Fibroblast of skin of right biceps (primary cell): Measurements from ENCODE around the gene BTBD3.

Source experiments
- DNase-seq: peaks from one replicate; pipeline ENCODE4 v3.0.0-alpha.2; 2013

BTBD3 gene

GRCh38 chr20:11918391-11918845 lies 725 bp downstream of the BTBD3 start:
- no peak for DNase-seq

DNA sequence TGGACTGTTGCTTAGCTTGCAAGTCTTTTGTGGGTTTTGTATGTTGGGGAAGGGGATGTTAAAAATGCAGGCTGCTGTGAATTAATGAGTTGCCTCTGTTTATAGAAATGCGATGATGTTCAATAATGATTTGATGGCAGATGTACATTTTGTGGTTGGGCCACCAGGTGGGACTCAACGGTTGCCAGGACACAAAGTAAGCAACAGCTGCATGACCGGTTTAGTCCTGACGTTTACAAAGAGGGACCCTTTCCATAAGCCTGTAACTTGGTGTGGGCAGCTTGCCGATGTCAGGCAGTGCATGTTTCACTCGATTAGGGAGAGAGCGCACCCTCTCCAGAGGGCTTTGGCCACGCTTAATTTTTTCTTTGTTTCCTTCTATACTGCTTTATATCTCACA lies 1.3 kb downstream of the BTBD3 start:
- DNase-seq: peak; percentile 22

GRCh38 chr20:11919581-11919980 lies 1.9 kb downstream of the BTBD3 start:
- no peak for DNase-seq

DNA sequence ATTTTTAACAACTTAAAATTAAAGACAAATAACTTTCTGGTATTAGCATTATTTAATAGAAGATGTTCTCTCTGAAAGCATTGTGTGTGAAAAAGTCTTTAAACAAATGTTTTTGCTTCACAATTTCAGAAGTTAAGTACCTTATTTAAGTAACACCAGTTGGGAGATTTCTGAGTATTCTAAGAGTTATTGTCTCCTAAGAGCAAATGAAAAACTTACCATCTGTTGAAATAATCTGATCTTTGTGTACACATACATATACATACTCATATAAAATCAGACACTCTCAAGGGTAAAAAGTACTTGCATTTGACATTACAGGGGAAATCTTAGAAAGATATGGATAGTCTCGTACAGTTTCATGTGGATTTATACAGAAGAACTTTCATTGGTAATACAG lies 2.4 kb downstream of the BTBD3 start:
- DNase-seq: no peak

DNA sequence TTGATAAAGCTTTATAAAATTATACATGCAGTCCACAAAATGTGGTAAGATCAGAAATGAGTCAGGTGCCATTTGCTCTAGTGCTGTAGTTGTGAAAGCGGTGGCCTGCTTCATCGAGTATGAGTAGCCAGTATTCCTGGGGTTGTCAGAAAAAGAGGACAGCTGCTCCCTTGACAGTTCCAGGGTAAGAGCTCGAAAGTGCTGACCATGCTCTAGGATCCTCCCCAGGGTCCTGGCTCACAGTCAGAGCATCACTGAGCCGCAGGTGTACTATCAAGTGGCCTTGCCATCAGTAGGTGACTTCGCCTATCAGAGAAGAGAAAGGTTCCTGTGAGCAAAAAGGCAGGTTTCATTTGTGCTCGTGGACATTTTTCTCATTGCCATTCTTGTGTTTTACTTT lies 3.6 kb downstream of the BTBD3 start:
- no peak for DNase-seq

DNA sequence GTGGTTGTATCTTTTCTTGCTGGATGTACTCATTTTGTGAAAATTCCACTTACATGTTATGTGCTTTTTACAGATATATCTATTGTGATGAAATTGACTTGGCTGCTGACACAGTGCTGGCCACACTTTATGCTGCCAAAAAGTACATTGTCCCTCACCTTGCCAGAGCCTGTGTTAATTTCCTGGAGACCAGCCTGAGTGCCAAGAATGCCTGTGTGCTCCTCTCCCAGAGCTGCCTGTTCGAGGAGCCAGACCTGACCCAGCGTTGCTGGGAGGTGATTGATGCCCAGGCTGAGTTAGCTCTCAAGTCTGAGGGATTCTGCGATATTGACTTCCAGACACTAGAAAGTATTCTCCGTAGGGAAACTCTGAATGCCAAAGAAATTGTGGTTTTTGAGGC lies 4.9 kb downstream of the BTBD3 start:
- no peak for DNase-seq

DNA sequence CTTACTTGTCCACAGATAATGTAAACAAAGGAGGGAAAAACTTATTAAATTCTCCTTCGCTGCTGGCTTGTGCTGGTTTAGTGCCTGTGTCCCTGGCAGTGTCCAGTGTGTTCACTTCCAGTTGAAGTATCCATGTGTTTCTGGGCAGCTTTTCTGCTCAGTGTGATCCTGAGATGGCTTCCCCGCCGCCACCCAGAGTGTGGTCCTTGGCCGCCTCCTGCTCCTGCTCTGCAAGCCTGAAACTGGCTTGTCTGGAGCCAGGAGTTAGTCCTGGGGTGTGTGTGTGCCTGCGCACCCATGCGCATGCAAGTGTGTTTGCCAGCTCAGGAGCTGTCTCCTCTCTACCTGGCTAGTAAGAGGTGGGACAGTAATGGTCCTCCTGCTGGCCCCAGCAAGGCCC lies 7.2 kb downstream of the BTBD3 start:
- no peak for DNase-seq

GRCh38 chr20:11926292-11926998 lies 8.8 kb downstream of the BTBD3 start:
- DNase-seq: no peak

DNA sequence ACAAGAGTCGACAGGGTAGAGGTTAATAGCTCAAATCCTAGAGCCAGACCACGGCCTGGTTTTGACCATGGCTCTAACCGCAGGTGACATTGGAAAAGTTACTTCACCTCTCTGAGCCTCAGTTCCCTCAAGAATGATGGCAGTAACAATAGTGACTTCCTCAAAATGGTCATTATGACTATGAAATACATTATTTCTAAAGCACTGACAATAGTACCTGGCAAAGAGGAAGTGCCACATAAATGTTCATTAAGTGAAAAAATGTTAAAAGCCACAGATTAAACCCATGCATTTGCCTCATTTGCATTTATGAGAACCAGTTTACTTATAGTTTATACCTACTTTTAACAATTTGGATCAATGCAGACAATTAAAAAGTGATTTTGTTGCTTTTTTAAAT lies 12.3 kb downstream of the BTBD3 start:
- DNase-seq: no peak

- no peak for DNase-seq
These were observed 17.8 kb downstream of the BTBD3 start for GRCh38 chr20:11935212-11936154.

GRCh38 chr20:11936157-11936556 lies 18.5 kb downstream of the BTBD3 start:
- DNase-seq: no peak

- DNase-seq: no peak
These were observed 19.5 kb downstream of the BTBD3 start for GRCh38 chr20:11937230-11937629.

GRCh38 chr20:11941593-11942246 lies 24.0 kb downstream of the BTBD3 start:
- DNase-seq: no peak

GRCh38 chr20:11943778-11944177 lies 26.1 kb downstream of the BTBD3 start:
- no peak for DNase-seq

DNA sequence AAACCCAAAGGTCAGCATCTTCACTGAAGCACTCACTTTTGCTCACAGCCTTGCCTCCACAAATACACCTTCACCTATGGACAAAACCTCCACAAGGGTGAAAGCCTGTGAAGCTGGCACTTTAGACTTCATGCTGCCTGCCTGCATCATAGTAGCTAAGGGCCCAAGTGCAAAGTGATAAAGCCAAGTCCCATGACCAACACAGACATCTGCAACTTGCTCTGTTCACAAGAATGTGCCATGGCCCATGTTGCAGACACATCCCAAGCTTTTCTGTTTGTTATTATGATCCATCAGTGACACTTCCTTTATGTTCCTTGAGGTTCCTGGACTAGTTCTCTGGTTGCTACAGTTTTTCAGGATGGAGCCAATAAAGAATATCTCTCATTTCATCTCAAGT lies 31.1 kb downstream of the BTBD3 start:
- no peak for DNase-seq

DNA sequence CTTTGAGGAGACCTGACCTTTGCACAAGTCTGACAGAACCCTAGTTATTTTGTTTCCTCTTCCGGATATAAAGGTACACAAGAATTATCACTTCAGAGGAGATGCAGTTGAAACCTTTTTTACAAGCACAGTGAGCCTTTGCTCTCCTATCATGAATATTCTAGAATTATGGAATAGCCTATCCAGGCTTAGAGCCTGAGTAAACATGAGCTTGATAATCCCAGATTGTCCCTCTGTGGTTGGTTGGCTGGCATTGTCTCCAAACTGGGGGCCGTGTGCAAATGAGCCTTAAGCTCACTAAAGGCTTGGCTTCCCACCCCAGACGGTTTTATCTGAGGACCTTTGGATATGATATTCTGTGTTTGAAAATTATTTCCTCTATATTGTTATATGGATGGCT lies 32.0 kb downstream of the BTBD3 start:
- no peak for DNase-seq

DNA sequence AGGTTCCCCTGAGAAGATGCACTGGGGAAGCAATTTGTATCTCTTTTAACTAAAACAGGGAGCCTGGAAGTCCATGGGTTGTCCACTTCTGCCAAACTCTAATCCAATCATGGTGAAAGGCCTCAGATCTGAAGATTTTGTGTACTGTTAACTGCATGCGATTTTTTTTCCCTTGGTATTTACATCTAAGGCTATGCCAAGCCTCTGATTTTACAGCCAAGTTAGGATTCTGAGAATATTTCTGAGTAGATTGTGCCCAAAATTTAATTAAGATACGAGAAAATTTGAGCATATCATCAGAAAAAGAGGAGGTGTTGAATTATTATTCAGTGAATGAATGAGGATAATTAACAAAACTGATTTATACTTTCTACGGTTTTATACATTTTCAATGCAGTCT lies 34.0 kb downstream of the BTBD3 start:
- no peak for DNase-seq

DNA sequence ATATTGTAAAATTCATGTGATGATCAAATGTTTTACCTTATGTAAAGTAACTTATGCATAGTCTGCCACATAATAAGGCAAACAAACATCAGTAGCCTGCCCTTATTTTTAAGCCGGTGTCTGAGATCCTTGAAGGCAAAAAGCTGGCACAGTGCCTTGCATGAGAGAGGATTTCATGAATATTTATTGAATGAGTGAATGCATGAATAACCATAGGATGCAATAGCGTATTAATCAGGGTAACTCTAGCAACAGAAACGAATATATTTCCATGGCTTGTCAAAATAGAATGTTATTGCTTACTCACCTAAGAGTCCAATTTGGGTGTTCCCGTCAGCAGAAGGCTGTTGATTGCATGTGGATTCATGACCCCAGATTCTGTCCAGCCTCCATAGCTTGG lies 34.9 kb downstream of the BTBD3 start:
- DNase-seq: peak; percentile 50

DNA sequence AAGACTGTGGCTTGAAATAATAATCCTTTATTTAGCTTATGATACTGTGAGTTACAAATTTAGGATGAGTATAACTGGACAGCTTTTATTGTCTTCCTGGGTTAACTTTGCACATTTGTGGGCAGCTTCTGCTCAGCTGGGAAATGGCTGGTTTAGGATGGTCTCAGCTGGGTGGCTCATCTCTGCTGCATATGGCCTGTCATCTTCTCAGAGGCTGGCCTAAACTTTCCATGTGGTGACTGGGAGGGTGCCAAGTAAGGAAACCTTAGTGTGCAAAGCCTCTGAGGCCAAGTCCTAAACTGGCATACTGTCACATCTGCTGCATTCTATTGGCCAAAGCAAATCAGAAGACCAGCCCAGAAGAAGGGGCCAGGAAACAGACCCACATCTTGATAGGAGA lies 40.2 kb downstream of the BTBD3 start:
- DNase-seq: peak; percentile 1

- DNase-seq: peak; percentile 14
These were observed 41.2 kb downstream of the BTBD3 start for GRCh38 chr20:11958855-11959254.

DNA sequence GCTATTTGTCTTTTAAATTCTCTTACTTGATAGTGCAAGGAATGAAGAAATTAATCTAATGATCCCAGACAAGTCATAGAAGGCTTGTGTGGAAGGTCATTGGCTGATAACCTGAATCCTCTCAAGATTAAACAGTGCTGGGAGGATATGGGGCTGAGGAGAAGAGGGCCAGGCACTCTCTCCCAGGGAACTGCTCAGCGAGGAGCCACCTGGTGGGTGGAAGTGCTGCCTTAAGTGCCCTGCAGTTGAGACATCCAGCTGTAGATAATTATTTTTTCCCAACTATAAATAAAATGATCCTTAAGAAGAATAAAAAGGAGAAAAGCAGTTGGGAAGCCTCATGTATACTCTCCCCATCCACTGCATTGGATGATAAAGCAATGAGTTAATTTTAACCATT lies 47.9 kb downstream of the BTBD3 start:
- no peak for DNase-seq

- DNase-seq: peak; percentile 35
These were observed 48.5 kb downstream of the BTBD3 start for GRCh38 chr20:11966186-11966585.

- DNase-seq: no peak
These were observed 52.6 kb downstream of the BTBD3 start for GRCh38 chr20:11970243-11970836.
